WERI-Rb-1 (cell line): ENCODE results near the gene DOCK11.
"Not testable (repeated sequence)": the region's sequence is repeated elsewhere in the genome, so short reads cannot be mapped to it uniquely, and the experiment has no call there.

Source experiments
- DNase-seq: peaks from one replicate; pipeline ENCODE4 v3.0.0-alpha.2; 2020
- H3K27ac ChIP-seq: fragments of 250-450 bp; sonication (Bioruptor Pico); 2 replicates; pipeline ENCODE4 v1.5.1; 2020; ENCODE audit warnings: mild to moderate bottlenecking, moderate library complexity
- H3K27me3 ChIP-seq: fragments of 250-450 bp; sonication (Bioruptor Pico); 2 replicates; pipeline ENCODE4 v1.5.1; 2021; ENCODE audit warnings: mild to moderate bottlenecking, low read depth, moderate library complexity; ENCODE audit not compliant: insufficient read depth, severe bottlenecking
- H3K36me3 ChIP-seq: fragments of 250-450 bp; sonication (Bioruptor Pico); 2 replicates; pipeline ENCODE4 v1.5.1; 2020; ENCODE audit warnings: mild to moderate bottlenecking, moderate library complexity
- H3K4me3 ChIP-seq: 2 replicates; pipeline ENCODE4 v1.5.1; 2011; ENCODE audit warnings: low read depth, mild to moderate bottlenecking, control low read depth, low read length
- H3K9me3 ChIP-seq: fragments of 250-450 bp; sonication (Bioruptor Pico); 2 replicates; pipeline ENCODE4 v1.5.1; 2021; ENCODE audit warnings: mild to moderate bottlenecking, moderate library complexity; ENCODE audit not compliant: severe bottlenecking
- CTCF ChIP-seq: IDR thresholded peaks from 2 replicates; pipeline ENCODE4 v1.5.1; 2011; ENCODE audit warnings: low read depth, mild to moderate bottlenecking, control low read depth, inconsistent platforms, low read length

The DOCK11 gene

GRCh38 chrX:118571836-118572235 lies 76.2 kb downstream of the DOCK11 start:
- no peaks in the 10 kb centered on the region for H3K36me3 ChIP-seq

GRCh38 chrX:118574666-118575065 lies 79.1 kb downstream of the DOCK11 start:
- Histone ChIP-seq H3K27ac (no peak overlapping the region), H3K36me3 (no peaks in the 10 kb centered on the region), H3K4me3 (no peak overlapping the region), H3K9me3 (no peaks in the 10 kb centered on the region), H3K27me3 (peaks cover 69% of the 10 kb centered on the region)
- no peak for TF ChIP-seq CTCF
- no peak for DNase-seq

More at GRCh38 chrX:118571836-118572235, 76.2 kb downstream of the DOCK11 start:
- no peak for TF ChIP-seq CTCF
- DNase-seq = no peak
- Histone ChIP-seq H3K27ac (no peak overlapping the region), H3K27me3 (peaks cover 45% of the 10 kb centered on the region), H3K4me3 (no peak overlapping the region), H3K9me3 (no peaks in the 10 kb centered on the region)

GRCh38 chrX:118577041-118577440 lies 81.4 kb downstream of the DOCK11 start:
- no peak for TF ChIP-seq CTCF
- Histone ChIP-seq H3K36me3 (no peaks in the 10 kb centered on the region), H3K27me3 (peaks cover 54% of the 10 kb centered on the region), H3K9me3 (no peaks in the 10 kb centered on the region), H3K27ac (no peak overlapping the region), H3K4me3 (no peak overlapping the region)
- DNase-seq = no peak

- H3K36me3 ChIP-seq = no peaks in the 10 kb centered on the region
- no peak for DNase-seq
- H3K9me3 ChIP-seq = no peaks in the 10 kb centered on the region
- H3K4me3 ChIP-seq = no peak overlapping the region
- no peak overlapping the region for H3K27ac ChIP-seq
- no peak for TF ChIP-seq CTCF
- peaks cover 41% of the 10 kb centered on the region for H3K27me3 ChIP-seq
These were observed 83.8 kb downstream of the DOCK11 start for GRCh38 chrX:118579417-118579816.

- H3K4me3 ChIP-seq, H3K27ac ChIP-seq, H3K9me3 ChIP-seq, H3K36me3 ChIP-seq, DNase-seq: not testable (repeated sequence)
- H3K27me3 ChIP-seq = peaks cover 41% of the 10 kb centered on the region
These were observed 87.3 kb downstream of the DOCK11 start for GRCh38 chrX:118582926-118583325.

- no peak for TF ChIP-seq CTCF
- no peaks in the 10 kb centered on the region for H3K36me3 ChIP-seq
These were observed 88.2 kb downstream of the DOCK11 start for GRCh38 chrX:118583781-118584180.

More at GRCh38 chrX:118583781-118584180, 88.2 kb downstream of the DOCK11 start:
- Histone ChIP-seq H3K4me3 (no peak overlapping the region), H3K27ac (no peak overlapping the region), H3K27me3 (peaks cover 39% of the 10 kb centered on the region), H3K9me3 (no peaks in the 10 kb centered on the region)
- no peak for DNase-seq
